ENCODE data around the gene RPS15. TPM values are rescaled to one million over a fixed set of nuclear protein-coding genes. Genes with fewer than 3 reads are reported as not detected.

The RPS15 gene
- total RNA-seq, 1 donor from 2014 or later, result 1,175 TPM

DNA sequence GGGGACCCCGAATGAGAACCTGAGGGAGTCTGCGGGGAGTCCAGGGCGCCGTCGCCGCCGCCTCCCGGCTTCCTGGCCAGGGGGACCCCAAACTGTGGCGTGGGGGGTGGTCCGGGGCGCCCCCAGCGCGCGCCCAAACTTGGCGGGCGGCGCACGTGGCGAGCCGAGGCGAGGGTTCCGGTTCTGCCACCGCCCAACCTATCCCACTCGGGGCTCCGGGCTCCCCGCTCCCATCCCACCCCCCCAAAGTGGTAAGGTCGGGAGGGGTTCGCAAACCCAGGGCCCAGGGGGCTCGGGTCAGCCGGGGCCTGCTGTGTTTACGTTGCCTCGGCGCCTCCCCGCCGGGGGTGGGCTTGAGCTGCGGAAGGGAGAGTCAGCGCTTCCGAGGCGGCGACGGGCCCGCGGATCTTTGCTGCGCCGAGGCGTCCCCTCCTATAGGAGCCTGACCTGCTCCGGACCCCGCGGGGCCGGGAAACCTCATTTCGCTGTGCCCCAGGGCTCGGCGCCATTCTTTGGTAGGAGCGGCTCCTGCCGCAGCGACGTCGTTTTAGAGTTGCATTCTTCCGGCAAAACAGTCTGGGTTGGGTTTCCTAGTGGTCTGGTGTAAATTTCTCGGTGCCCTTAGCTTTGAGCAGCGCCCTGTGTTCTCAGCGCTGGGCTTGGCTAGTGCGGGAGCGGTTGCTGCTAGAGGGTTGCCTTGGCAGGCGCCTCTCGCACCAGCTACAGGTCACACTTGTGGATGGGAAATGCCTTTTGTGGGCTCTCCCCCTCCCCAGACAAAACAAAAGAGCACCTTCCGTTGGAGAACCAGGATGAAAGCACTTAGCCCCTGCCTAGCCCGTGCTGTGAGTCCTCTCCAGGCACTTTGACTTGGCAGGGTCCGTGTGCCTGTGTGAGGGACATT is 29.6 kb upstream of the RPS15 start:
- peak; percentile 58 for DNase-seq (ENCODE audit: low spot score)
- peak overlapping the region; percentile 98 for H3K4me3 Mint-ChIP-seq (ENCODE audit: unreplicated experiment)
- H3K36me3 Mint-ChIP-seq (ENCODE audit: low read depth, unreplicated experiment), result peaks cover 13% of the 10 kb centered on the region
- H3K9me3 Mint-ChIP-seq (ENCODE audit: unreplicated experiment), result no peaks in the 10 kb centered on the region
- TF ChIP-seq, protein P1, sequence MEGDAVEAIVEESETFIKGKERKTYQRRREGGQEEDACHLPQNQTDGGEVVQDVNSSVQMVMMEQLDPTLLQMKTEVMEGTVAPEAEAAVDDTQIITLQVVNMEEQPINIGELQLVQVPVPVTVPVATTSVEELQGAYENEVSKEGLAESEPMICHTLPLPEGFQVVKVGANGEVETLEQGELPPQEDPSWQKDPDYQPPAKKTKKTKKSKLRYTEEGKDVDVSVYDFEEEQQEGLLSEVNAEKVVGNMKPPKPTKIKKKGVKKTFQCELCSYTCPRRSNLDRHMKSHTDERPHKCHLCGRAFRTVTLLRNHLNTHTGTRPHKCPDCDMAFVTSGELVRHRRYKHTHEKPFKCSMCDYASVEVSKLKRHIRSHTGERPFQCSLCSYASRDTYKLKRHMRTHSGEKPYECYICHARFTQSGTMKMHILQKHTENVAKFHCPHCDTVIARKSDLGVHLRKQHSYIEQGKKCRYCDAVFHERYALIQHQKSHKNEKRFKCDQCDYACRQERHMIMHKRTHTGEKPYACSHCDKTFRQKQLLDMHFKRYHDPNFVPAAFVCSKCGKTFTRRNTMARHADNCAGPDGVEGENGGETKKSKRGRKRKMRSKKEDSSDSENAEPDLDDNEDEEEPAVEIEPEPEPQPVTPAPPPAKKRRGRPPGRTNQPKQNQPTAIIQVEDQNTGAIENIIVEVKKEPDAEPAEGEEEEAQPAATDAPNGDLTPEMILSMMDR (IDR thresholded peaks at IDR 0.05; ENCODE audit: unreplicated experiment), result no peak
- H3K4me1 Mint-ChIP-seq (ENCODE audit: unreplicated experiment), result peaks cover 25% of the 10 kb centered on the region
- H3K27me3 Mint-ChIP-seq (ENCODE audit: unreplicated experiment), result peaks cover 24% of the 10 kb centered on the region
- peak overlapping the region; percentile 95 for H3K27ac Mint-ChIP-seq (ENCODE audit: unreplicated experiment)

DNA sequence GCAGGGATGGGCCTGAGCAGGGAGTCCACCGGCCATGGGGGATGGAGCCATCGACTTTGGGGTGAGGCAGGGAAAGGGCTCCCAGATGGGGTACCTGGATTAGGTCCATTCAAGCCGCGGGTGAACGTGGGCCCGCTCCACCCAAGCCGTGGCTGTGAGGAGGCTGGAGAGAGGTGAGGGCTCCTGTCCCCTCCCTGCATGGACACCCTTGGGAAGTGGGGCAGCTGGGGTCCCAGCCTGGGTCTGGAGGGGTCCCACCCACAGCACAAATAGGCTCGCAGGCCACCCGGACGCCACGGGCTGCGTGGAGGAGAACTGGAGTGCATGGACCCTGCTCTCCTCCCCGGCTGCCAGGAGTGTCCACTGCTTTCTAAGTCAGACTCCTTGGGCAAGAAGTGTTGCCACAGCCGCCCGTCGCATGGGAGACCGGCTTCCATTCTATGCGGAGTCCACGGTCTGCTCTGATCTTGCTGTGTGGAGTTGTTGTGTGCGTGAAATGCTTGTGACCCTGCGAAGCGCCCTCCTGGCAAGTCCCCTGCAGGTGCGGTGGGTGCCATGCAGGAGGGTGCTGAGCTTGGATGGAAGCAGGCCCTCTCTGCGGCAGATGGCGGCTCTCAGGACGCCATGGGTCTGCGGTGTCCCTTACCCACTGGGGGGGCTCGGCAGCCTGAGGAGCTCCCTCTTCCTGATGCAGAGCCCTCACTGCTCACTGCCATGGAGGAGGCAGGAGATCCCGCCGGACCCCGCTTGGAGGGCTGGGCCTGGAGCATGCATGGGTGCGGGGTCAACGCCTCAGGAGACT is 28.8 kb upstream of the RPS15 start:
- Mint-ChIP-seq H3K27ac (ENCODE audit: unreplicated experiment) (peak overlapping the region; percentile 95), H3K36me3 (ENCODE audit: low read depth, unreplicated experiment) (peaks cover 13% of the 10 kb centered on the region)

DNA sequence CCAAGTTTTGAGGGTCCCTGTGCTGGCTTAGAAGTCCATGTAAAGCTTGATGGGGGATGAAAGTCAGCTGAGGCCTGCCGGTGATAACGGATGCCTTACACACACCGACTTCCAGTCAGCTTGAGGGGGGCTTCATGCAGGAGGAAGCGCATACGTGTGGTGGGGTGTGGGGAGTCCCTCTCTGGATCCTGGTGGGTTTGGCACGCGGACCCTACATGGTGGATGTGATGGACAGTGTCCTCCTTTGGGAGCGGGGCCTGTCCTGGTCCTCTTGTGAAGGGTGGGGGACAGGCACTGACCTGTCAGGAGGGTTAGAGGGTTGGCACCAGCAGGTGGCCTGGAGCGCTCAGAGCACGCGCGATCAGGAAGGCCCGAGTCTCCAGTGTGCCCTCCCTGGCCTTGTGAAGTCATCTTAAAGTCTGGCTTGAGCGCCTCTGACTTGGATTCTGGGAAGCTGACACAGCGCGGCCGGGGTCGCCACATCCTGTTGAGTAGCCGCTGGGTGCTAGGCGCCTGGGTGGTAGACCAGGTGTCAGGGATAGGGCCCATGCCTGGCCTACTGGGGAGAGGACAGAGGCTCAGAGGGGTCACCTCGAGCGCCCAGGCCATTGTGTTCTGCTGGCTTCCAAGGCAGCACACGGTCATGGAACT is 27.9 kb upstream of the RPS15 start:
- Mint-ChIP-seq H3K27ac (ENCODE audit: unreplicated experiment) (peak overlapping the region; percentile 42), H3K36me3 (ENCODE audit: low read depth, unreplicated experiment) (peaks cover 13% of the 10 kb centered on the region), H3K27me3 (ENCODE audit: unreplicated experiment) (peaks cover 23% of the 10 kb centered on the region), H3K4me1 (ENCODE audit: unreplicated experiment) (peaks cover 31% of the 10 kb centered on the region), H3K4me3 (ENCODE audit: unreplicated experiment) (peak overlapping the region; percentile 98), H3K9me3 (ENCODE audit: unreplicated experiment) (no peaks in the 10 kb centered on the region)
- TF ChIP-seq, protein P1 (IDR thresholded peaks at IDR 0.05; ENCODE audit: unreplicated experiment), result no peak
- DNase-seq (ENCODE audit: low spot score), result no peak

More for the DNA sequence above, 28.8 kb upstream of the RPS15 start:
- no peaks in the 10 kb centered on the region for H3K9me3 Mint-ChIP-seq (ENCODE audit: unreplicated experiment)
- peaks cover 23% of the 10 kb centered on the region for H3K27me3 Mint-ChIP-seq (ENCODE audit: unreplicated experiment)
- DNase-seq (ENCODE audit: low spot score), result no peak
- peaks cover 25% of the 10 kb centered on the region for H3K4me1 Mint-ChIP-seq (ENCODE audit: unreplicated experiment)
- H3K4me3 Mint-ChIP-seq (ENCODE audit: unreplicated experiment), result peak overlapping the region; percentile 98
- TF ChIP-seq, protein P1 (IDR thresholded peaks at IDR 0.05; ENCODE audit: unreplicated experiment), result no peak

DNA sequence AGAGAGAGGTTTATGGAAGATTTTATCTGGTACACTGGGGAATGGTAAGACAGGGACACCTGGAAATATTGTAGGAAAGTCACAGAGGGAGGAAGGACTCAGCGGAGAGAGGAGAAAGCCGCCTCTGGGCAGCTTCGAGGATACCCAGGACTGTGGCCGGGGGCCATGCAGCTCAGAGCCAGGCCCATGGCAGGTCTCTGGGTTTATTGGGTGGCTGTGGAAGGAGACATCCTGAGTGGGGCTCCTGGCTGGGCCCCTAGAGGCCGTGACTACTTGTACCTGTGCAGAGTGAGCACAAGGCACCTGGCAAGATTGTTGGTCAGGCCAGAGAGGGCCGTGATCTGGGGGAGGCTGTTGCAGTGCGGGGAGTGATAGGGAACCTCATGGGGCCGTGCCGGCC is 27.4 kb upstream of the RPS15 start:
- H3K4me1 Mint-ChIP-seq (ENCODE audit: unreplicated experiment), result peaks cover 35% of the 10 kb centered on the region
- peaks cover 13% of the 10 kb centered on the region for H3K36me3 Mint-ChIP-seq (ENCODE audit: low read depth, unreplicated experiment)
- H3K4me3 Mint-ChIP-seq (ENCODE audit: unreplicated experiment), result peak overlapping the region; percentile 72
- peak overlapping the region; percentile 21 for H3K27ac Mint-ChIP-seq (ENCODE audit: unreplicated experiment)
- TF ChIP-seq, protein P1 (IDR thresholded peaks at IDR 0.05; ENCODE audit: unreplicated experiment), result no peak
- no peaks in the 10 kb centered on the region for H3K9me3 Mint-ChIP-seq (ENCODE audit: unreplicated experiment)
- DNase-seq (ENCODE audit: low spot score), result no peak
- H3K27me3 Mint-ChIP-seq (ENCODE audit: unreplicated experiment), result peaks cover 23% of the 10 kb centered on the region
